Skeletal muscle cell (primary cell): ENCODE measurements around the gene ERBB4.
"Not testable (repeated sequence)": the region's sequence is repeated elsewhere in the genome, so short reads cannot be mapped to it uniquely, and the experiment has no call there.

Experiments used
- DNase-seq: peaks from one replicate; pipeline ENCODE4 v3.0.0-alpha.2; 2010; ENCODE audit warnings: low read depth
- H3K4me3 ChIP-seq: 2 replicates; pipeline ENCODE4 v1.5.1; 2011; ENCODE audit warnings: low read depth, mild to moderate bottlenecking, control low read depth, low read length, moderate library complexity

The ERBB4 gene

GRCh38 chr2:212530991-212531390 is 7.6 kb downstream of the ERBB4 start:
- no peak overlapping the region for H3K4me3 ChIP-seq
- no peak for DNase-seq

DNA sequence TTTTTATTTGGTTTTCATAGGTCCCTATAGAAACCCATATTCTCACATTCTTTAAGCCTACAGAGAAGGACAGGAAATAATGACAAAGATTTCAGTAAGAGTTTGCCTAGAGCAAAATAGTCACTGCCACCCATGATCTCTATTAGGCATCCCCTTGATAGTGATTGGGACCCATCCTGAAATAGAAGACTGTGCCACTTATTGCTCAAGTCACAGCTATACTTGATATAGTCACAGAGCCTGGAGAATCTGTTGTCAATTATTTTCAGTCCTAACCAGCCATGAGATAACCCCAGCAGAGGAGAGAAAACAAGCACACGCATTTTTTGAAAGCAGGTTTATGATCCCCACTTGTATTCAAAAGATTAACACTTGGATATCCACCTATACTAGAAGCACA is 8.2 kb downstream of the ERBB4 start:
- DNase-seq, result no peak
- H3K4me3 ChIP-seq, result no peak overlapping the region

- no peak overlapping the region for H3K4me3 ChIP-seq
- no peak for DNase-seq
Observed at GRCh38 chr2:212528106-212528856, 10.3 kb downstream of the ERBB4 start.

DNA sequence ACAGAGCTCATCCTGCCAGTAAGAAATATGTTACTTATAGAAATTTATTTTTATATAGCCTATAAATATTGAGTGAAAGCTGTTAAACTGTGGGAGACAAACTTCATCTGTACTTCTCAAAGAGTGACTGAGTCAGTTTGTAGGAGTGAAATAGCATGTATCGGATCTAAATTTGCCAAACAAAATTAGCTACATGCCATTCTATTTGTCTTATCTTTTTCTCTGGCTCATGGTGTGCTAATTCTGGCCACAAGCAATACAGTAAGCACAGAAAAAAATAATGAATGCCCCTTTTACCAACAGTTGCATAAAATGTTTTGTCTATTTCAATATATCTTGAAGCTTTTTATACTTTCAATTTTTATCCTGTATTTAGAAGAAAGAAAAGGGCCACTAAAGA is 12.5 kb downstream of the ERBB4 start:
- no peak overlapping the region for H3K4me3 ChIP-seq
- DNase-seq, result no peak

- H3K4me3 ChIP-seq, result no peak overlapping the region
- DNase-seq, result peak; percentile 15
Observed at GRCh38 chr2:212523756-212524155, 14.8 kb downstream of the ERBB4 start.

DNA sequence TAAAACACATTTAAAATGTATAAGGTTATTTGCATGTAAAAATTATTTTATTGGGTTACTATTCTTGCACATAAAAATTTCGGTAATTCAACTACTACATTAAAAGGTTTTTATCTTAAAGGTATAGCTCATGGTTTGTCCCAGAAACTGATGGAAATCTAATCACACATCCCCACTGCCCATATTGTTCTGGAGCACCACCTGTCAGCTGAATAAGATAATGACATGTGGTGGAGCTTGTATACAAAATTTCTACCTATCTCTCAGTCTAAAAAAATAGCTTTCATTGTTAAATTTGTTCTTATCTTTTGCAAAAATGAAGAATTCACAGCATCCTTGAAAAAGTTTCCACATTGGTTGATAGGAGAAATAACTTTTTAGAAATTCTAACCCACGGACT is 18.3 kb downstream of the ERBB4 start:
- H3K4me3 ChIP-seq, result no peak overlapping the region
- DNase-seq, result no peak

DNA sequence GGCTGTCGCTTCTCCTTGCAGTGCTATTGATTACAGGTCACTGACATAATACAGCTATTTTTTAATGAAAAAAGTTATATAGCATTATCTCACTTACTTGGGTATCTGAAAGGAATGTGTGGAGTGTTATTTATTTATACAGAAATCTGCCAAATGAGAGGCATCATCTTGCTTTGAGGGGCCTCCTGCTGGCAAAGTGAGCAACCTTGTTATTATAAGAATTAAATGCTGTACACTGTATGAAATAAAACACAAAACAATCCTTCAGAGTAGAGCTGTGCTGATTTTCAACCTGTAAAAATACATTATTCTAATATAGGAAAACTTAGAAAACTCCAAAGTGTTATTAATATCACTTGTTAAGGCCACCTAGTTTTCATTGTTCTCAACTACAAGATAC is 20.9 kb downstream of the ERBB4 start:
- H3K4me3 ChIP-seq, result no peak overlapping the region
- no peak for DNase-seq

DNA sequence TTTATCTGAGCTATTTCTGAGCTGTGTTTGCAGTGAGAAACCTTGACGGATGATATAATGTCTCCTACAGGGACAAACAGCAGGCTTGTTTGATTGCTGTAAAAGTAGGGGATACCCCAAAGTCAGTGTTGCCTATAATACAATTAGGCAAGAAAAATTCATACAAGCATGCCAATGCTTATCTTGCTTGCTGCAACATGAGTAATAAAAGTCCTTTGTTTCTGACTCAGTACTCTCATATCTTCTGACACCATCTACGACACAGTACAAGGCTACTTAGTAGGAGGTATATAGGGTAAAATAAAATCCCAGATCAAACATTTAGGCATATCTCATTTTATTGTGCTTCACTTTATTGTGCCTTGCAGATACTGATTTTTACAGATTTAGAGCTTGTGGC is 33.0 kb downstream of the ERBB4 start:
- DNase-seq, result no peak
- no peak overlapping the region for H3K4me3 ChIP-seq

GRCh38 chr2:212495046-212495445 is 43.6 kb downstream of the ERBB4 start:
- no peak overlapping the region for H3K4me3 ChIP-seq
- no peak for DNase-seq

DNA sequence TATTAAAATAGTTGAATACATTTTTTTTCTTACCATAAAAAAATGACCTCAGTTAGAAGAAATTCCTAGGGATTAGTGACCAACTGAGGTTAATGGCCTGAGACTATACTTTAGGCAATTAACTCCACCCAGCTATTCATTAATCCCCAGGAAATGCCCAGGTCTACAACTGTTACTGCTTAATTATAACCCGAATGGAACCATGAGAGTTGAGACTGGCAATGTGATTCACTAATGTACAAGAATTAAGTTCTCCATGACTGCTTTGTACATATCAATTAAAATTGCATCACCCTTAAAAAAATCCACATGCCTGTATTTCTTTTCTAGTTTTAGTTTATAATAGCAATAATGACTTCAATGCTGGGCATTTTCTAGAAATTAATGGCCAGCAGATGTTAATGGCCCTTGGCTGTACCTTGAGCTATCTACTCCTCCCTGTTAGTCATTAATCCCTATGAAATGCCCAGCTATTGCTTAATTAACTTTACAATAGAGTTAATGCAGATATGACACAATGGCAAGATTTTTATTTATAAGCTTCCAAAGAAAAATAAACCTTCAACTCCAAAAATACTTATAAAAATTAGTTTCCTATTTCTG is 44.1 kb downstream of the ERBB4 start:
- no peak overlapping the region for H3K4me3 ChIP-seq

DNA sequence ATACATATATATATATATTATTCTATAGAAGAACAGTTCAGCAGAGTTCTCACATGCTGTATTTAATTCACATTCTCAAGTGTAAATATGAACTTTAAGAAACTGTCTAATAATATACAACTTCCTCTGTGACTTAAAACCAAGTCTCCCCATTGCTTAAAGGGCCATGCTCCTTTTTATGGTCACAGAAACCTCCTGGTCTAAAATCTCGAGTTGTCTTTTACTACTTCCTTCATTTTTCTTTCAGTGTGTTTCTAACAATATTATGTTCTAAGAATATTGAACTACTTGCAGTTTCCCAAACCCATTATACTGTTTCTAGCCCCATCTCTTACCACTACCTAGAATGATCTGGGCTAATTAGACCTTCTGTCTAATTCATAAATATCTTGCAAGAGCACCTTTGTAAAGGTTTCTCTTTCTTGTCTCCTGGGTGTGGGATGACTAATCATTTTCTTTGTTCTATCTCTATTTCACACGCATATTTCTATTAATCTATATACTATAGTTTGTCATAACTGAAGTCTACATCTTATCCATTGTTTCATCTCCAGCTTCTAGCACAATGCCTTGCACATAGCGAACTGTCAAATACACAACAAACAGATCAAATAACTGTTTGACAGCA is 48.8 kb downstream of the ERBB4 start:
- DNase-seq, result no peak
- no peak overlapping the region for H3K4me3 ChIP-seq

More for the DNA sequence above, 44.1 kb downstream of the ERBB4 start:
- no peak for DNase-seq

DNA sequence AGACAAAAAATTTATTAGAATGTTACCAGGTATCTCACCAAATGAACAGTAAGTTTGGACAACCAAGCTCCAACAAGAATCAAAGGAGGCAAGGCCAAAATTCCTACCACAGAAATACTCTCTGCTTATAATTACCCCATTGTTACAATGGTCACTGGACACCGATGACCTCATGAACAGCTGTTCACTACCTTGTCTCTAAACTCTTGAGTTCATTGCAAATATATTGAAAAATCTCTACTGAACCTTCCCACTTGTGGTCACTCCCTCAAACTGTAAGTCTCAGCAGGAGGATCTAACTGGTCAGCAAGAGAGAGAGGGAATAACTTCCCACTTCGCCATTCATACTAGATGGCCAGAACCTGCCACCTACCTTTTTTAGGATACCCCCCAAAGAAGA is 50.0 kb downstream of the ERBB4 start:
- no peak for DNase-seq
- H3K4me3 ChIP-seq, result no peak overlapping the region

DNA sequence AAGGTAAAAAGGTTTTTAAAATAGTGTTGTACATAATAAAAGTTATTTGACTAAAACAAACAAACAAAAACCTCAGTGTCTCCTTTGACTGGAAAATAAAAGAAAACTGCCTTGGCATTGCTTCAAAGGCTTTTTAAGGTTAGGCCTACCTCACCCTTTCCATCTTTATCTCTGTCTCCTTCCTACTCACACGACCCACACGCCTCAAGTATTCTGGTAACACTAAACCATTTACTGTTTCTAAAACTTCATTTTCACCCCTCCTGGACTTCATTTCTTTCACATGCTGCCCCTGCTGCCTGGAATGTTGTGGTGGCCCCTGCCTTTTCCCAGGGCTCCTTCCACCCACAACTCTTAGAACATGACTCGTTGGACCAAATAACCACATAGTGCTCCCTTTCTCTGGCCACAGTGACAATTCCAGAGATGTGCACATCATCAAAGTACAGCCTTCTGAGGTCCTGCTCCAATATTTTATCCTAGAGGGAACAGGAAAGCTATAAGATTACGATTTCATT is 54.0 kb downstream of the ERBB4 start:
- no peak for DNase-seq
- no peak overlapping the region for H3K4me3 ChIP-seq

DNA sequence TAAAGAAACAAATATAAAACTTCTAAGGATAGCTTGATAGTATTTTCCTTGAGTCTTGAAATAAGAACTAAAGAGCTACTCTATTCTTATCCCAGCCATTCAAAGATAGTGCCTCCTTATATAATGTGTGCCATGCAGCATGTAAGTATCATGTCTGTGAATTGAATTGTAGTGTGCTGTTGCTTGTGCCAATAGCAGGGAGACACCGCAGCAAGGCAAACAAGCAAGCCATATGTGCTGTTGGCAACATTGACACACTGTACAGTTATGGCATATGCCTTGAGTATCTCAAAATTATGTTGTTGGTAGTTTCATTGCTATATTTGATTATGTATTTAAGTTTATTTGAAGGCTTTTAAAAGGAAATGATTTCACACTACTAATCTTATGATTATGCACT is 58.2 kb downstream of the ERBB4 start:
- no peak overlapping the region for H3K4me3 ChIP-seq
- DNase-seq, result no peak

- H3K4me3 ChIP-seq, result no peak overlapping the region
- DNase-seq, result no peak
Observed at GRCh38 chr2:212477571-212477970, 61.0 kb downstream of the ERBB4 start.

DNA sequence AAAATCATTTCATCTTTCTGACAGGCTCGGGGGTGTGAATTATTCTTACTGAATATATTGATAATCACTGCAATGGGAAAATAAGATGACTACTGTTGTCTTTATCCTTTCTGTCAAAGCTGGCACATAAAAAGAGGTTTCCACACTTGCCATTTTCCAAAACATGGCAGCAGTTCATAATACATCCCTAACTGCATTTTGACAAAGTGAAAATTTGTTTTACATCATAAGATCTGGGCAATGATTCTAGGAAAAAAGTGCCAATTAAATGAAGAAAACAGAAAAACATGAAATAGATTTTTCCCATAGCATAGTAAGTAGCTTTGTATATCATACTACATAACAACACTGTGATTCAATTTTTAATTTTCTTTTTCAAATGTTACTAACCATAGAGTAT is 65.4 kb downstream of the ERBB4 start:
- DNase-seq, result no peak
- no peak overlapping the region for H3K4me3 ChIP-seq

DNA sequence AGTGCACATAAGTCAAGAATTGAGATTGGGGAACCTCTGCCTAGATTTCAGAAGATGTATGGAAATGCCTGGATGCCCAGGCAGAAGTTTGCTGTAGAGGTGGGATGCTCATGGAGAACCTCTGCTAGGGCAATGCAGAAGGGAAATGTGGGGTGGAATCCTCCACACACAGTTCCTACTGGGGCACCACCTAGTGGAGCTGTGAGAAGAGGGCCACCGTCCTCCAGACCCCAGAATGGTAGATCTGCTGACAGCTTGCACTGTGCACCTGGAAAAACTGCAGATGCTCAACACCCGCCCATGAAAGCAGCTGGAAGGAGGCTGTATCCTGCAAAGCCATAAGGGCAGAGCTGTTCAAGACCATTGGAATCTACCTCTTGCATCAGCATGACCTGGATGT is 71.1 kb downstream of the ERBB4 start:
- not testable (repeated sequence) for DNase-seq, H3K4me3 ChIP-seq

GRCh38 chr2:212465456-212465855 is 73.1 kb downstream of the ERBB4 start:
- H3K4me3 ChIP-seq, result no peak overlapping the region
- DNase-seq, result no peak

DNA sequence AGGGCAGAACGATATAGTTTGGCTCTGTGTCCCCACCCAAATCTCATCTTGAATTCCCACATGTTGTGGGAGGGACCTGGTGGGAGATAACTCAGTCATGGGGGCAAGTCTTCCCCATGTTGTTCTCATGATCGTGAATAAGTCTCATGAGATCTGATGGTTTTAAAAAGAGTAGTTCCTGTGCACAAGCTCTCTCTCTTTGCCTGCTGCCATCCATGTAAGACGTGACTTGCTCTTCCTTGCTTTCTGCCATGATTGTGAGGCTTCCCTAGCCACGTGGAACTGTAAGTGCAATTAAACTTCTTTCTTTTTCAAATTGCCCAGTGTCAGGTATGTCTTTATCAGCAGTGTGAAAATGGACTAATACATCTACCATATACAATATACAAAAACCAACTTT is 76.9 kb downstream of the ERBB4 start:
- H3K4me3 ChIP-seq, DNase-seq: not testable (repeated sequence)

GRCh38 chr2:212454149-212454548 is 84.5 kb downstream of the ERBB4 start:
- H3K4me3 ChIP-seq, result no peak overlapping the region
- DNase-seq, result no peak

GRCh38 chr2:212451786-212452231 is 86.8 kb downstream of the ERBB4 start:
- DNase-seq, result peak; percentile 39
- no peak overlapping the region for H3K4me3 ChIP-seq
